Erythroblast (primary cell): ENCODE measurements around the gene AIM2.
"Not testable (repeated sequence)": the region's sequence is repeated elsewhere in the genome, so short reads cannot be mapped to it uniquely, and the experiment has no call there.

Experiments used
- DNase-seq, 2 experiments: peaks; one replicate each; lab custom pipeline; 2025; lab: John Stamatoyannopoulos, UW
- GATA1 ChIP-seq: IDR thresholded peaks from 2 replicates; pipeline ENCODE4 v1.6.1; 2011; ENCODE audit warnings: low read depth, mild to moderate bottlenecking, control low read depth, low read length, moderate library complexity
- POLR2A ChIP-seq: IDR thresholded peaks from 2 replicates; pipeline ENCODE4 v1.6.1; 2011; ENCODE audit warnings: mild to moderate bottlenecking, low read length

AIM2 gene, protein sequence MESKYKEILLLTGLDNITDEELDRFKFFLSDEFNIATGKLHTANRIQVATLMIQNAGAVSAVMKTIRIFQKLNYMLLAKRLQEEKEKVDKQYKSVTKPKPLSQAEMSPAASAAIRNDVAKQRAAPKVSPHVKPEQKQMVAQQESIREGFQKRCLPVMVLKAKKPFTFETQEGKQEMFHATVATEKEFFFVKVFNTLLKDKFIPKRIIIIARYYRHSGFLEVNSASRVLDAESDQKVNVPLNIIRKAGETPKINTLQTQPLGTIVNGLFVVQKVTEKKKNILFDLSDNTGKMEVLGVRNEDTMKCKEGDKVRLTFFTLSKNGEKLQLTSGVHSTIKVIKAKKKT

DNA sequence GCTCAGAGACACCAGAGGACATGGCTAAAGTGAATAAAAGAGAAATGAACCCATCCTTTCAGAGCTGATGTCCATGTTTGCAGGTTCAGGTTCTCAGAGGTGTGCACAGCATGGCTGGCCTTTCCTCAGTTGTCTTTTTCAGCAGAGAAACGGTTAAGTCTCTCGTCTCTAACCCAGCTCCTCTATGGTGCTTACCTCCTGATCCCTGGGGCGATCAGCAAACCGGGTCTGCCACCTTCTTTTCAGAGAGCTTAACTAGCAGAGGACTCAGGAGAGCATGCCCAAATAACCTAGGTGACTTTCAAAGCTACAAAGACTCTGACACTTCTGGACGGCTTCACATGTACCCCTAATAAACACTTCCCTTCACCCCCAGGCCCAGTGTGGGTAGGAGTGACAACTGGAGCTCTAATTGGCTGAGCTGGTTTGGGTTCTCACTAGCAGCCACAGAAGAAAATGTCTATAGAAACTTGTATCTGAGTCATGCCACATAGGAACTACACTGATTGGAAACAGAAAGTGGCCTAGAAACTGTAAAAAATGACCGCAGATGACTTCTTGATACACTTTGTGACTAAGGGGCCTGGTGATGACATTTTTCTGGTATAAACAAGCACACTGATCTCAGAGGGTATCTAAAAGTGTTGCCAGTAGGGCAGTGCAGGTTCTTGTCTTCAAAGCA is at the start of gene AIM2:
Gene AIM2, minus strand, starts transcription at position 329 of the 682 bp plus-strand sequence. CDS start 3,267 bp downstream, outside the sequence.
- DNase-seq: no peak
- TF ChIP-seq POLR2A (no peak), GATA1 (no peak)

GRCh38 chr1:159123587-159123986 is 47.0 kb upstream of the AIM2 start:
- no peak for TF ChIP-seq GATA1
- no peak for TF ChIP-seq POLR2A
- no peak for DNase-seq

GRCh38 chr1:159122005-159122621 is 45.5 kb upstream of the AIM2 start:
- no peak for DNase-seq
- no peak for TF ChIP-seq GATA1

GRCh38 chr1:159121526-159121925 is 45.0 kb upstream of the AIM2 start:
- TF ChIP-seq GATA1: no peak
- TF ChIP-seq POLR2A: no peak
- no peak for DNase-seq

GRCh38 chr1:159120317-159120716 is 43.8 kb upstream of the AIM2 start:
- no peak for DNase-seq
- no peak for TF ChIP-seq GATA1

- DNase-seq: peak in 1 of 2 experiments; percentile 25
- no peak for TF ChIP-seq GATA1
- no peak for TF ChIP-seq POLR2A
These were observed 37.2 kb upstream of the AIM2 start for GRCh38 chr1:159113596-159114433.

- DNase-seq: not testable (repeated sequence)
These were observed 26.5 kb upstream of the AIM2 start for GRCh38 chr1:159103021-159103420.

- TF ChIP-seq POLR2A (no peak), GATA1 (no peak)
- DNase-seq: no peak
These were observed 24.0 kb upstream of the AIM2 start for GRCh38 chr1:159100589-159100988.

DNA sequence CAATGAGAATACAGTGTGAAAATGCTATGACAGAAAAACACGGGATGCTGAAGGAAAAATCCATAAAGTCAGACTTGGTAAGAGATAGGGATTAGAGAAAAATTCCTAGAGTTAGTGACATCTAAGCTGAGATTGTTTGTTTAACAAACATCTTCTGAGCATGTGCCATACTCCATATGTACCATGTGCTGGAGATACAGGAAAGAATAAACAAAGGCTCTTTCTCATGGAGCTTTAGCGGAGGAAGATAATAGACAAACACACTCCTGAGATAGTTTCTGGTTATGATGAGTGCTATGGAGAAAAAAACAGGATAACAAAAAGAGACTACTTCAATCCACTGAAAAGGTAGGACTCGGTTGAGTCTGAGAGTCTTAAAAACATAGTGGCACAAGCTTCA is 22.0 kb upstream of the AIM2 start:
- TF ChIP-seq POLR2A: no peak
- no peak for TF ChIP-seq GATA1
- no peak for DNase-seq

DNA sequence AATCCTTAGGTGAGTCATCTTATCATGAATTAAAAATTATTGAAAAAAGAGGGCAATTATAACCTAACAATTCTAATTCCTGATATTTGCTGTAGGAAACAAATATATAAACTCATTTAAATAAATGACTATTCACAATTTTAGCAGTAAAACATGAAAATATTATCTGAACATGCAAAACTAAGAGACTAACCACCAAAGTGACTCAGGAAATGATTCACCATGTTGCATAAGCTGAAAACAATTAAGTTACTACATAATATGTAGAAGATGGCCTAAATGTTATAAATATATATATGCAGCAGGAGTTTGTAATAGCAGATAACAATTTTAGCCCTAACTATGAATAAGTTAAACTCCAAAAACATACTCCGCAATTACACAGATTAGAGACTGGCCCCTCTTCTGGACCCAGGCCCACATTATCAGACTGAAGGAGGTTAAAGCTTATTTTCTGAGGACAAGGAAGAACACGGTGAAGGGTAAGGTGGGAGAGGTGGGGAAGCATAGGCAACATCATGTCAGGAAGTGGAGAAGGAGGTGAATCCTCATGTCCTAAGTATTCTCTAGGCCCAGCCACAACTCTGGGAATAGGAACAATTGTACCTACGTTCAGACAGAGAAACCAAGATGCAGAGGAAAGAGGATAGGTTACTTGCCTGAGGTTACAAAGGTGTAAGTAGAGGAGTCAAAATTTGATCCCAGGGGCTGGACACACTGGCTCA is 15.6 kb upstream of the AIM2 start:
- no peak for TF ChIP-seq POLR2A
- TF ChIP-seq GATA1: no peak
- no peak for DNase-seq

DNA sequence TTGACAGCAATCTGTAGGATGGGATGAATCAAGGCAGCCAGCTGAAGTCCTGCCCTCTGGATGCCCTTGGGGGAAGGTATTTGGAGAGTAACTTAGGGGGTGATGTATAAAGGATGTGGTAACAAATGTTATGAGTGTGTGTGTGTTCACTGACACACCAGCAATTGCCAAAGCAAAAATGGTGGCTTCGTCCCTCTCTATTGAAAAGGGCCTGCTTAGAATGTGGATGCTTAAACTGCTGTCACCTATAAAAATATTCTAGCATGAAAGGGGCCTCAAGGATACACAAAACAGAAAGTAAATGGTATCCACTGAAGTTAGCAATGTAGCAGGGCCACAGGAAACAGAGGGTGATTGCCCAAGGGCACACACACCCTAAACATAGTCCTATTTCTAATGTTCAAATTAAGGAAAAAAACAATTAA is 15.1 kb upstream of the AIM2 start:
- no peak for DNase-seq
- TF ChIP-seq GATA1 (no peak), POLR2A (no peak)

GRCh38 chr1:159091180-159091560 is 14.6 kb upstream of the AIM2 start:
- no peak for TF ChIP-seq GATA1
- TF ChIP-seq POLR2A: no peak
- no peak for DNase-seq
